GM12878 (cell line): ENCODE results near the gene OPCML. TPM values are rescaled to one million over a fixed set of nuclear protein-coding genes. Genes with fewer than 3 reads are reported as not detected.

Experiments used
- ATAC-seq: fragments of 200-7000 bp; cut with Tn5 transposase; 3 replicates; pipeline ENCODE4 v1.9.1; 2020; ENCODE audit warnings: mild to moderate bottlenecking, moderate library complexity
- BruUV-seq: library from RNA; stranded (reverse); fragments of 400-500 nt; replicated peaks from 2 replicates; lab custom pipeline; 2021; lab: Mats Ljungman, UMichigan
- CTCF ChIA-PET: fragments of 300-600 bp; sonication (Branson Sonifier 250); formaldehyde crosslinking; extraction: SDS; loops from one replicate; lab custom pipeline; 2021; ENCODE audit warnings: inconsistent platforms; lab: Yijun Ruan, JAX
- POLR2A ChIA-PET: fragments of 350-600 bp; formaldehyde crosslinking; extraction: SDS; loops from one replicate; lab custom pipeline; 2021; ENCODE audit warnings: inconsistent platforms; lab: Charles Lee
- RAD21 ChIA-PET: fragments of 300-600 bp; sonication (Branson Sonifier 250); formaldehyde crosslinking; loops from one replicate; lab custom pipeline; 2023; ENCODE audit warnings: antibody characterized with exemption; ENCODE audit not compliant: unreplicated experiment; lab: Charles Lee
- SMC1A ChIA-PET: fragments of 300-600 bp; sonication (Branson Sonifier 250); formaldehyde crosslinking; loops from one replicate; lab custom pipeline; 2023; ENCODE audit not compliant: unreplicated experiment, uncharacterized antibody; lab: Charles Lee
- DNase-seq: peaks from one replicate; pipeline ENCODE4 v3.0.0-alpha.2; 2011; ENCODE audit warnings: low read depth, low spot score
- FAIRE-seq: peaks from 3 replicates; lab custom pipeline; 2011; peaks lifted over from hg19 to GRCh38; lab: Jason Lieb, UNC
- H2AFZ ChIP-seq: 2 replicates; pipeline ENCODE4 v1.6.0; 2011; ENCODE audit warnings: low read depth, low read length, control low read depth; ENCODE audit not compliant: control insufficient read depth
- H3K27ac ChIP-seq: 2 replicates; pipeline ENCODE4 v1.5.1; 2011; ENCODE audit warnings: control low read depth; ENCODE audit not compliant: control insufficient read depth, insufficient read depth
- H3K27me3 ChIP-seq, 2 experiments: replicated peaks in 1 of 2; 2 replicates each; pipeline versions ENCODE4 v1.6.0 to v1.6.1; 2011; ENCODE audit warnings: low read length in 1 of 2; ENCODE audit not compliant: control insufficient read depth in 2 of 2, insufficient read depth in 2 of 2
- H3K36me3 ChIP-seq, 2 experiments: 2 replicates each; pipeline ENCODE4 v1.5.1; 2011; ENCODE audit warnings: low read length in 1 of 2; ENCODE audit not compliant: control insufficient read depth in 2 of 2, insufficient read depth in 2 of 2
- H3K4me1 ChIP-seq: 2 replicates; pipeline ENCODE4 v1.6.1; 2011; ENCODE audit warnings: mild to moderate bottlenecking, low read length, moderate library complexity, mixed read lengths; ENCODE audit not compliant: control insufficient read depth, insufficient read depth
- H3K4me2 ChIP-seq: 2 replicates; pipeline ENCODE4 v1.6.0; 2011; ENCODE audit warnings: control low read depth; ENCODE audit not compliant: control insufficient read depth, insufficient read depth
- H3K4me3 ChIP-seq: fragments of 200-600 bp; sonication (generic); 2 replicates; pipeline ENCODE4 v1.5.1; 2016
- H3K79me2 ChIP-seq: 2 replicates; pipeline ENCODE4 v1.6.0; 2011; ENCODE audit warnings: low read length; ENCODE audit not compliant: control insufficient read depth, insufficient read depth
- H3K9ac ChIP-seq: 2 replicates; pipeline ENCODE4 v1.8.0; 2011; ENCODE audit warnings: low read length, control low read depth, mixed read lengths; ENCODE audit not compliant: control insufficient read depth, insufficient read depth
- H3K9me3 ChIP-seq: replicated peaks from 3 replicates; pipeline ENCODE4 v1.5.1; 2011; ENCODE audit warnings: mild to moderate bottlenecking, low read length; ENCODE audit not compliant: control insufficient read depth, insufficient read depth
- H4K20me1 ChIP-seq: 2 replicates; pipeline ENCODE4 v1.6.0; 2011; ENCODE audit not compliant: control insufficient read depth, insufficient read depth
- BCL11A ChIP-seq: IDR thresholded peaks from 2 replicates; pipeline ENCODE4 v1.6.1; 2011; ENCODE audit warnings: low read depth, low read length
- BCLAF1 ChIP-seq: fragments of 450-650 bp; IDR thresholded peaks from 2 replicates; pipeline ENCODE4 v1.6.1; 2017; ENCODE audit warnings: antibody characterized with exemption, mild to moderate bottlenecking, moderate library complexity
- CHD2 ChIP-seq: IDR thresholded peaks from 2 replicates; pipeline ENCODE4 v1.6.1; 2011; ENCODE audit warnings: low read depth, low read length, improper control_type of control experiment, borderline replicate concordance
- IRF4 ChIP-seq: IDR thresholded peaks from 2 replicates; pipeline ENCODE4 v1.6.1; 2011; ENCODE audit warnings: low read depth, low read length
- KAT2A ChIP-seq: conservative IDR thresholded peaks from 2 replicates; pipeline ENCODE4 v1.6.1; 2011; ENCODE audit warnings: low read depth, low read length; ENCODE audit not compliant: control insufficient read depth
- MEF2B ChIP-seq: fragments of 450-650 bp; IDR thresholded peaks from 2 replicates; pipeline ENCODE4 v1.6.1; 2018; ENCODE audit warnings: mild to moderate bottlenecking, moderate library complexity; ENCODE audit not compliant: partially characterized antibody, poor library complexity, severe bottlenecking
- MTA2 ChIP-seq: fragments of 450-650 bp; IDR thresholded peaks from 2 replicates; pipeline ENCODE4 v1.6.1; 2016; ENCODE audit warnings: low read depth, mild to moderate bottlenecking, moderate library complexity
- NFYA ChIP-seq: IDR thresholded peaks from 2 replicates; pipeline ENCODE4 v1.6.1; 2011; ENCODE audit warnings: low read depth, mild to moderate bottlenecking, low read length, improper control_type of control experiment, borderline replicate concordance
- NRF1 ChIP-seq: conservative IDR thresholded peaks from 2 replicates; pipeline ENCODE4 v1.6.1; 2011; ENCODE audit warnings: mild to moderate bottlenecking, low read depth, low read length, improper control_type of control experiment
- RB1 ChIP-seq: fragments of 450-650 bp; formaldehyde crosslinking; IDR thresholded peaks from 2 replicates; pipeline ENCODE4 v1.6.1; 2017; ENCODE audit warnings: mild to moderate bottlenecking, borderline replicate concordance
- RELB ChIP-seq: fragments of 450-650 bp; IDR thresholded peaks from 2 replicates; pipeline ENCODE4 v1.6.1; 2017; ENCODE audit warnings: low read depth, mild to moderate bottlenecking, moderate library complexity
- SREBF1 ChIP-seq: IDR thresholded peaks from 2 replicates; pipeline ENCODE4 v1.6.1; 2012; ENCODE audit warnings: mild to moderate bottlenecking, low read length
- STAT1 ChIP-seq: fragments of 450-650 bp; conservative IDR thresholded peaks from 2 replicates; pipeline ENCODE4 v1.6.1; 2014; ENCODE audit warnings: antibody characterized with exemption, mild to moderate bottlenecking
- TARDBP ChIP-seq: IDR thresholded peaks from 2 replicates; pipeline ENCODE4 v1.6.1; 2016; ENCODE audit warnings: borderline replicate concordance
- WGBS: methylation state at CpG from one replicate; pipeline ENCODE4 v1.1.6; 2016; ENCODE audit warnings: low lambda C conversion rate; ENCODE audit not compliant: insufficient replicate concordance, insufficient coverage; ENCODE audit errors: missing lambda C conversion rate; 5-methylcytosine and 5-hydroxymethylcytosine counted together
- in situ Hi-C: fragments of 300-500 bp; cut with MboI; formaldehyde crosslinking; loops from 9 replicates; pipeline ENCODE4 v1.14.3; 2018; ENCODE audit warnings: mixed read lengths
- intact Hi-C: fragments of 100-400 bp; cut with micrococcal nuclease; formaldehyde crosslinking; loops from one replicate; pipeline ENCODE4 v1.14.2; 2022; ENCODE audit not compliant: unreplicated experiment
- polyA plus RNA-seq, 11 experiments: library from polyadenylated mRNA; depleted of rRNA in 4 of 11; unstranded in 6 of 11; stranded (reverse) in 5 of 11; fragments of >200 nt; fragmentation: Nextera tagmentation in 4 of 11; fragmentation: Illumina TruSeq in 1 of 11; extraction: Ambion mirVana in 4 of 11; extraction: Trizol in 1 of 11; gene quantifications; 1 replicate in 1 of 11; 2 replicates in 10 of 11; pipeline versions ENCODE4 v1.2.1 to v1.2.3, GENCODE V29; 2011 to 2016; ENCODE audit warnings: inconsistent platforms in 2 of 11, missing spikeins in 2 of 11, low read depth in 1 of 11
- total RNA-seq, 4 experiments: library from RNA; depleted of rRNA in 3 of 4; stranded (reverse); fragments of >200 nt in 3 of 4; fragmentation: Illumina TruSeq in 1 of 4; extraction: Trizol in 1 of 4; gene quantifications; 2 replicates each; pipeline versions ENCODE4 v1.2.1 to v1.2.3, GENCODE V29; 2013 to 2021

Gene OPCML
- total and polyA plus RNA-seq, 10 of the 15 experiments (the other 5 are each of a cell fraction or from before 2014, with no cell fraction given) = 0.84 TPM; not detected in 9

- no peaks in the 10 kb centered on the region for H3K9me3 ChIP-seq
- ChIA-PET CTCF (no interaction called here), RAD21 (no interaction called here), SMC1A (no interaction called here), POLR2A (no interaction called here)
- FAIRE-seq (no peak), ATAC-seq (no peak), DNase-seq (no peak)
- TF ChIP-seq MTA2 = no peak
- H3K36me3 ChIP-seq = no peaks in the 10 kb centered on the region
- H2AFZ ChIP-seq = no peak overlapping the region
- intact Hi-C loops = no loop called here
- no peaks in the 10 kb centered on the region for H4K20me1 ChIP-seq
- H3K27ac ChIP-seq = no peak overlapping the region
- no TSS peak for BruUV-seq
- in situ Hi-C loops = no loop called here
- WGBS = 0% methylated on average over 3 of the region's 3 CpGs
- H3K4me2 ChIP-seq = no peak overlapping the region
- H3K4me3 ChIP-seq = no peak overlapping the region
- no peak overlapping the region for H3K9ac ChIP-seq
- H3K27me3 ChIP-seq = peaks cover 0 to 3% of the 10 kb centered on the region in 2 experiments; a peak in 2 of 4 replicates
- H3K4me1 ChIP-seq = no peaks in the 10 kb centered on the region
- no peaks in the 10 kb centered on the region for H3K79me2 ChIP-seq
Observed at GRCh38 chr11:132853886-132854285, 678.4 kb downstream of the OPCML start.

GRCh38 chr11:132852361-132852760, 679.9 kb downstream of the OPCML start:
- POLR2A ChIA-PET = no interaction called here
- Histone ChIP-seq H3K36me3 (no peaks in the 10 kb centered on the region), H4K20me1 (no peaks in the 10 kb centered on the region), H3K4me1 (no peaks in the 10 kb centered on the region), H3K4me3 (no peak overlapping the region), H3K9me3 (no peaks in the 10 kb centered on the region), H3K4me2 (no peak overlapping the region), H3K9ac (no peak overlapping the region), H3K79me2 (no peaks in the 10 kb centered on the region), H3K27ac (no peak overlapping the region), H2AFZ (no peak overlapping the region), H3K27me3 (peaks cover 0 to 2% of the 10 kb centered on the region in 2 experiments; a peak in 1 of 4 replicates)
- FAIRE-seq = no peak
- SMC1A ChIA-PET = interaction anchor here (1.5 kb wide), 1 partner anchor 31 kb away, joined by 3 read pairs; no protein-coding TSS in a partner anchor
- CTCF ChIA-PET = no interaction called here
- RAD21 ChIA-PET = no interaction called here
- 67% methylated on average over 5 of the region's 7 CpGs for WGBS
- no peak for ATAC-seq
- DNase-seq = no peak
- intact Hi-C loops = no loop called here
- in situ Hi-C loops = no loop called here
- no TSS peak for BruUV-seq
- TF ChIP-seq RELB (no peak), SREBF1 (no peak), CHD2 (no peak), MEF2B (no peak), STAT1 (no peak), NRF1 (no peak), BCLAF1 (no peak), KAT2A (no peak), BCL11A (no peak), RB1 (no peak), TARDBP (no peak), NFYA (no peak), IRF4 (no peak)
